ENCODE results near the gene MYO15B. TPM values are rescaled to one million over a fixed set of nuclear protein-coding genes. Genes with fewer than 3 reads are reported as not detected.

Gene MYO15B
- total and polyA plus RNA-seq, 2 of the 4 experiments (the other 2 are of a cell fraction): 0.18 to 0.65 TPM

GRCh38 chr17:75594499-75595283 is 7.1 kb downstream of the MYO15B start:
- no peak overlapping the region for H4K91ac ChIP-seq (ENCODE audit: insufficient read depth, low read depth, low read length)
- peak overlapping the region; percentile 61 for H2AK9ac ChIP-seq (replicated peaks; ENCODE audit: low read depth, low read length, poor library complexity)
- H2AK5ac ChIP-seq (ENCODE audit: low read depth, low read length): no peak overlapping the region
- in situ Hi-C loops (cut with MboI; ENCODE audit: low sequenced_read_pairs): no loop called here
- H3K18ac ChIP-seq (ENCODE audit: low read depth, low read length): no peak overlapping the region
- WGBS, 2 experiments (ENCODE audit: extremely low coverage in 2 of 2, insufficient read length in 1 of 2): 52% methylated on average over 15 of the region's 28 CpGs; no CpG with 5 or more reads in 1 of the 2 experiments
- H3K4me2 ChIP-seq (ENCODE audit: low read depth, low read length): no peak overlapping the region
- no peak overlapping the region for H4K8ac ChIP-seq (ENCODE audit: low read depth in 2 of 2, low read length in 2 of 2)
- H3K9me1 ChIP-seq (ENCODE audit: insufficient read depth, low read length): no peaks in the 10 kb centered on the region
- no peak overlapping the region for H4K5ac ChIP-seq (ENCODE audit: low read depth, low read length)
- dilution Hi-C loops (cut with HindIII; ENCODE audit: low sequenced_read_pairs, unreplicated experiment): no loop called here
- no peaks in the 10 kb centered on the region for H3K79me1 ChIP-seq (ENCODE audit: low read depth in 1 of 2, low read length in 2 of 2)
- H3K56ac ChIP-seq (ENCODE audit: extremely low read depth, insufficient read depth, low read length): no peak overlapping the region
- H3K4ac ChIP-seq (ENCODE audit: low read depth, low read length): no peak overlapping the region
- ChIA-PET CTCF (no interaction called here), POLR2A (ENCODE audit: unreplicated experiment) (no interaction called here)
- no peaks in the 10 kb centered on the region; the same call in 1 of the 2 replicates for H4K20me1 ChIP-seq (ENCODE audit: insufficient read depth, low read length)
- H3K4me1 ChIP-seq (ENCODE audit: control insufficient read depth, insufficient read depth, low read length): no peaks in the 10 kb centered on the region
- intact Hi-C loops (cut with micrococcal nuclease): no loop called here
- no TSS peak for BruUV-seq (replicated peaks)
- no peak overlapping the region for H3K4me3 ChIP-seq (ENCODE audit: insufficient read depth, low read depth, low read length)
- H3K9ac ChIP-seq (ENCODE audit: low read depth, low read length): no peak overlapping the region
- H2BK120ac ChIP-seq (ENCODE audit: low read depth, low read length): no peak overlapping the region
- no peak overlapping the region for H3K14ac ChIP-seq (replicated peaks; ENCODE audit: low read depth, low read length)
- no peak overlapping the region for H2BK5ac ChIP-seq (ENCODE audit: low read depth, low read length, poor library complexity, severe bottlenecking)
- ATAC-seq (ENCODE audit: low read depth) (no peak), DNase-seq (no peak)
- H3K23ac ChIP-seq (ENCODE audit: low read depth, low read length): no peak overlapping the region
- no peak overlapping the region for H2BK15ac ChIP-seq (ENCODE audit: low read depth, low read length)
- no peaks in the 10 kb centered on the region for H3K9me3 ChIP-seq (ENCODE audit: control insufficient read depth, insufficient read depth, low read length)
- H3K27ac ChIP-seq (ENCODE audit: insufficient read depth, low read length): no peak overlapping the region
- H2AFZ ChIP-seq (replicated peaks; ENCODE audit: low read length, poor library complexity): no peak overlapping the region
- H2BK20ac ChIP-seq (ENCODE audit: low read depth, low read length): no peak overlapping the region
- H3K27me3 ChIP-seq (ENCODE audit: control insufficient read depth, insufficient read depth, low read length): peaks cover 28% of the 10 kb centered on the region
- TF ChIP-seq CEBPB (IDR thresholded peaks at IDR 0.05; ENCODE audit: low read depth, low read length) (no peak), MXI1 (IDR thresholded peaks at IDR 0.05; ENCODE audit: borderline replicate concordance, low read depth, low read length) (no peak), FOS (IDR thresholded peaks at IDR 0.05; ENCODE audit: low read depth, low read length) (no peak), BHLHE40 (IDR thresholded peaks at IDR 0.05; ENCODE audit: low read depth, low read length) (no peak), ELK1 (IDR thresholded peaks at IDR 0.05; ENCODE audit: borderline replicate concordance, low read depth, low read length) (no peak), RAD21 (IDR thresholded peaks at IDR 0.05; ENCODE audit: low read length) (no peak), CHD1 (IDR thresholded peaks at IDR 0.05; ENCODE audit: low read depth, low read length) (no peak)
- no peaks in the 10 kb centered on the region for H3K36me3 ChIP-seq (ENCODE audit: control insufficient read depth, insufficient read depth, low read length)

All from IMR-90 (cell line).